DMS53 treated with DMSO at 0.1 percent for 48 hours (cell line): Measurements from ENCODE around the gene TNFRSF25.
"Not testable (repeated sequence)": the region's sequence is repeated elsewhere in the genome, so short reads cannot be mapped to it uniquely, and the experiment has no call there.

Experiments
- DNase-seq: peaks from one replicate; lab custom pipeline; 2025; ENCODE audit not compliant: unreplicated experiment; lab: John Stamatoyannopoulos, UW

Gene TNFRSF25

DNA sequence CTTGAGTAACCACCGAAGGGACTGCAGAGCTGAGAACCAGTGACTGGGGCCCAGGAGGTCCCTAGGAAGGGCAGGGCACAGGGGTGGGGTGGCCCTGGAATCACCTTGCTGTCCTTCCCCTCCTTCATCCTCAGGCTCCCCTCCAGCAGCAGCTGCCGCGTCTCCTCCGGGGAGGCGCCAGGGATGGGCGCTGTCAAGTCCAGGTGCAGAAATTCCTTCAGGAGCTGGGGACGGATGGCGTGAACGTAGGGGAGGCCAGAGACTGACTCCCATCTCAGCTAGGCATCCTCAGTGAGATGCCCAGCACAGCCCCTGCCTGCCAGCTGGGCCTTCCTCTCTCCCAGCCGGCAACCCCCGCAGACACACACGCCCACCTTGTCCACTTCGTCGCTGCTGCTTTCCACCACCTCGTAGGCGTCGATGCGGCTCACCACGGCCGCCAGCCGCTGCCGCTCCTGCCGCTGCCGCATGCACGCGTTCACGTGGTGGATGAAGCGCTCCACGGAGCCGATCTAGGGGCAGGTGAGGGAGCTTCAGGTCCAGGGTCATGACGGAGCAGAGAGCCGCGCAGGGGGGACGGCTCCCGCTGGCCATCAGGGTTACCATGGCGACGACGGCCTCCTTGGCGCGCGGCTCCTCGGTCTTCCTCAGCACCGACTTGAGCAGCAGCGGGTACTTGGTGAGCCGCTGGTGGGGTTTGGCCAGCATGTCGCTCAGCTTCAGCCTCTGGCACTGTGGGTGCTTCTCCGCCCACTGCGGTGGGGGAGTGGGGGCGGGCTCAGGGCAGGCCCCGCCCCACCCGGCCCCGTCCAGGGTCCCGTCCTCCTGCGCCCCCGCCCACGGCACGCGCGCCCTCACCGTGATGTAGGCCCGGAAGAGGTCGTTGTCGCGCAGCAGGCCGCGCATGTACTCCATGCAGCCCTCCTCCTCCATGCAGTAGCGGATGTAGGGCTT is 4.4 kb upstream of the TNFRSF25 start:
- DNase-seq: no peak

DNA sequence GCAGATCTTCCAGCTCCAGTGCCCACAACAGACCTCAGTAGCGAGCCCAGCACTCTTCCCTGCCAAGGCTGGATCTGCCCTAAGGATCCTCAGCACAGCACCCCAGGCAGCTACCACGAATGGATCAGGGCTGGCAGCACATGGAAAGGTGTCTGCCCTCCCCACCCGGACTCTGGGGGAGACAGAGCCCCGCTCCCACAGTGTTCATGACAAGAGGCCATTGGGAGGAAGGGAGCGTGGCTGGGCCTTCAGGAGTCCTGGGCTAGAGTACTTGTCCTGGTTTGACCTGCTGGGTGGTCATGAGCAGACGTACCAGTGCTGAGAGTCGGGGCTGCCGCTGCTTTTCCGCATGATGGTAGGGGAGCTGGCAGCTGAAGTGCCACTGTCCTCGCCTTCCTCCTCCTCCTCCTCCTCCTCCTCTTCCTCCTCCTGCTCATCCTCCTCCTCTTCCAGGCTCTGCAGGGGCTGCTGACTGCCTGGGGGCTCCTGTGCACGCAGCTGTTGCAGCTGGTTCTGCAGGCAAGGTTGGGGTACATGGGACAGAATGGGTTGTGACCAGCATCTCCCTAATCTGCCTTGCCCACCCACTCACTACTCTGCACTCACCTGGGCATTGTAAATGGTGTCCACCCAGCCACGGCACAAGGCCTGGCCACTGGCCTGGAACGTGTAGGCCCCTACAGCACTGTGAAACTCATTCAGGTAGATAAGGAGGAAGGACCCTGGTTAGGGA is 2.9 kb upstream of the TNFRSF25 start:
- DNase-seq: no peak

DNA sequence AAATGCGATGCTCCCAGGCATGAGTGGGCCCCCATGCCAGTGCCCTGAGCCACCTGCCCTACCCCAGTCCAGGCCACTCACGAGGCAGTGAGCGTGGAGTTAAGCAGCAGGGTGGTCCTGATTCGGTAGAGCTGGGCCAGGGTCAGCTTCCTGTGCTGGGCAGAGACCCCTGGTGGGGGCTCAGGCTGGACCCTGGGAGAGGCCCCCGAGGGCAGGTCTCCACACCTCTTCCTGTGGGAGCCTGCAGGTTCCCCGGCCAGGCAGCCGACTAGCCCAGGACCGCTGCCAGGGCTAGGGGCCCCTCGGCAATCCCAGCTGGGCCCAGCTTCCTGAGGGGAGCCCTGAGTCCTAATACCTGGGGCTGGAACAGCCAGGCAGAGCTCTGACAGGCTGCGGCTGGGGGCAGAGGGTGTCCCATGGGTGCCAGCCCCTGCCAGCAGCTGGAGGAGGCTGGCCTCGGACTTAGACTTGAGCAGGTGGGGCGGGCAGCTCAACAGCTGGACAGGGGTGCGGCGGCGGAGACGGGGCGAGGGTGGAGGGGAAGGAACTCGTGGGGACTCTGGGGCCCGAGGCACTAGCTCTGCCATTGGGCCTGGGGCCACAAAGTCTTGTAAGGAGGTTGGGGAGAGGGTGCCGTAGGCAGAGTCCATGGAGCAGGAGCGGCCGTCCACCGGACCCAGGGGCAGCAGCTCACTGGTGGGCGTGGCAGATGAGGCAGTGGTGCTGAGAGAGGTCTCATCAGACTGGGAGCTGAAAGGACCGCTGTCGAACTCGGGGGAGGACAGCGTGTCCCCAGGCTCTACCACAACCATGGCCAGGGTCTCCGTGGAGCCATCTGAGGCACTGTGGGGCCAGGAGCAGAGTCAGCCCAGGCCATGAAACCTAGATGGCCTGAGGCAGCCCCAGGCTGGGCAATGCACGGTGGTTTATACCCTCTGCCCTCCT is 2.0 kb upstream of the TNFRSF25 start:
- DNase-seq: no peak

DNA sequence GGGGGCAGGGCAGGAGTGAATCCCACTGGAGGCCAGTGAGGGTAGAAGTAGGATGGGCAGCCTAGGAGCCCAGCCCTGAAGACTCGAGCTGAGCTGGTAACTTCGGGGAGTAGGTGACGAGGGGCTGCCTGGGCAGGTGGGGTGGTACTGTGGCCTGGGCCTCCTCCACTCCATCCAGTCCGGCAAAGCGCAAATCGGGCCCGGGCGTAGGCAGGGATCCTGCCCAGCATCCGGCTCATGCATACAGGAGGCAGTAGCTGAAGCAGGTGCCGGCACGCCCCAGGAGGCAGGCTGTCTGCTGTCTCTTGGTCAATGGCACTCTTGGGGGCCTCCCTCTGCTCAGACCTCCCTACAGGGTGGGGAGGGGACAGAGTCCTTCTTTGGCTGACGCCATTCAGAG is 1.3 kb upstream of the TNFRSF25 start:
- no peak for DNase-seq

DNA sequence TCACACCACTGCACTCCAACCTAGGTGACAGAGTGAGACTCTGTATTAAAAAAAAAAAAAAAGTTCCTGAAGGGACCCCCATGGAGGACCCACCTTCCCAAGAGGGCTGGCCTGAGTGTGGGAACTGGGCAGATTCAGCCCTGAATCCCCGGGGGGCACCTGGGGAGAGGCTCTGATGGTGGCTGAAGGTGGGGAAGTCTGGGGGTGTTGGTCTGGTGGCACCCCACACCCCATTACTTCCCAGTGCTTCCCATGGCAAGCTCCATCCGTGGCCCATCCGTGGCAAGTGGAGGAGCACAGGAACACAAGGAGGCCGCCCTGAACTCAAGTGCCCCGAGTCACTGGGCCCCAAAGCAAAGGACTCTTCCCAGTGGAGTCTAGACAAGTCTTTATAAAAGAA is 778 bp upstream of the TNFRSF25 start:
- DNase-seq: no peak

DNA sequence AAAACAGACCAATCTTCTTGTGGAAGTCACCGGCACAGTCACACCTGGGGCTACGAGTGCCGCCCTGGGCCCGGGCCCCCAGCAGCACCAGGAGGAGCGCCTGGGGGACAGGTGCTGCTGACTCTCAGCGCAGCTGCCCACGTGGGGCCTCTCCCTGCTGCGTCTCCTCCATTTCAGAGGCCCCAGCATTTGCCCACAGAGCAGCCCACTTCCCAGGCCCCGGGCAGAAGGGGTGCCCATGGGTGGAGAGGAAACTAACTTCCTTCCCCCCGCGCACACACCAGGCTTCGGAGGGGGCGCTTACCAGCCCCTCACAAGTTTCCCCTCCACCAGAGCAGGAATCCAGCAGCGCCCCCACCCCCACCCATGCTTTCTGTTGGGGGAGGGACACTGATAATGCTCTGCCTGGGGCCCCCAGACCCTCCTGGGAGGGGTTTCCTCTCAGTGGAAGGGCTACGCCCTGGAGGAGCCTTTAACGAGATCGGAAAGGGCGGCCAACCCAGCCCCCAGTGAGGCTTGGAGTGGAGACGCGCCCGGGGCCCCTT is 440 bp downstream of the TNFRSF25 start:
- peak; percentile 25 for DNase-seq

DNA sequence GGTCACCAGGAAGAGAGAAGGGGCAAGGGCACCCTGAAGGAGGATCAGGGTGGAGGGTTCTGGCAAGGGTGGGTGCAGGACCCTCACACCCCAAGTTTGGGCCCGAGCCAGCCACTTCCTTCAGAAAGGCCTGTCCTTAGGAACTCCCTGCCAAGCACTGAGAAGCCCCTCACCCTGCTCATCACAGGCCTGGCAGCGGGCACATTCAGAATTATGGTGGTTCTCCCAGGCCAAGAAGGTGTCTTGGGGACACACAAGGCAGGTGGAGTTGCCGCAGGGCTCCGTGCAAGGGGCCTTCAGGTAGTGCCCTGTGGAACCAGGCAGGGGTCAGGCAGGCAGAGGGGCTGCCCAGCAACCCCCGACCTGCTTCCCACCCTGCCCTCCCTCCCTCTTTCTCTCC is 1.1 kb downstream of the TNFRSF25 start:
- no peak for DNase-seq

DNA sequence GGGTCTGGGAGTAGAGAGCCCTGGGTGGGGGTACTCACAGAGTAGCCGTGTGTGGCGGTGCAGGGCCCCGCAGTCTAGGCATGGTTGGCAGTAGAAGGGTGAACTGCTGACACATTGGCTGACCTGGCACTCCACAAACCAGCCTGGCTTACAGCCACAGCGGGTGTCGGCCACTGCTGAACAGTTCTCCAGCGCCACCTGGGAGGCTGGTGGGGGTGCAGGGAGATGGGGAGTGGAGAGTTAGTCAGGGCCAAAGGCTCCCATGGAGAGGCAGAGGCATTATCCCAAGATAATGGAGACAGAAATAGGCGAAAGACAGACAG is 1.5 kb downstream of the TNFRSF25 start:
- DNase-seq: peak; percentile 28

DNA sequence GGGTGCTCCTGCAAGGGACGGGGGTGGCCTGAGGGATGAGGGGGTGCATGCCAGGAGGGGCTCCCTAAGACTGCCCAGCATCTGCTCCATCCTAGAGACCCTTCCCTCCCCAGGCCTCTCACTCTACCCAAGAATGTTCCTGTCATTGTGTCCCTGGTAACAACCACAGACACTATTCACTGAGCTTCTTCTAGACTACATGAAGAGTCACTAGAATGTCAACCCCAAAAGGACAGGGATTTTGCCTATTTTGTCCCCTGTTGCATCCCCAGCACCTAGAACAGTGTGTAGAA is 2.9 kb downstream of the TNFRSF25 start:
- no peak for DNase-seq

DNA sequence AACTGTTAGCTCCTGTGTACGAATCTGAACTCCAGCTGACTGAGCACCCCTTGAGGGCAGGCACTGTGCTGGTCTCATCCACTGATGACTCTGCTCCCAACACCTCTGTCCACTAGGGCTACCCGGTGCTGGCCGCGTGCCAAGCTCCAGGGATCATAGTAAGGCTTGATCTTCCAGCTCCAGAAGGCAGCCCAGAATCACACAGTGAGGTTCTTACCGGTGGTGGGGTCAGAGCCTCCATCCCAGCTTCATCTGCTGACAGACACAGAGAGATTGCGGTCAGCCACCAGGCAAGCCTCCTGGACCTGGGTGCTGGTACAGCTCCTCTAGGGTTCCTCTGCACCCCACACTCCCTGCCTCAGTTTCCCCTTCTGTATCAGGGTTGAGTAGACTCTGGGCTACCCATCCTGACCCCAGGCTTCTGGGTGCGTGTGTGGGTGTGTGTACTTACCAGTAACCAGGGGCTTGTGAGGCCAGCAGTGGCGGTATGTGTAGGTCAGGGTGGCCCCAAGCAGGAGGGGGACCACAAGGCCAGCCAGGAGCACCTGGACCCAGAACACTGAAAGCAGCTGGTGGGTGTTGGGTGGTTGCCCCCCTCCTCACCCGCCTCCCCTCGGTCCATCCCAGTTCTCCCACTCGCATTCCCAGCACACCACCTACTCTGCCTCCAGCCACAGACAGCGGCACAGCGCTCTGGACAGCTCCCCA is 3.4 kb downstream of the TNFRSF25 start:
- no peak for DNase-seq

DNA sequence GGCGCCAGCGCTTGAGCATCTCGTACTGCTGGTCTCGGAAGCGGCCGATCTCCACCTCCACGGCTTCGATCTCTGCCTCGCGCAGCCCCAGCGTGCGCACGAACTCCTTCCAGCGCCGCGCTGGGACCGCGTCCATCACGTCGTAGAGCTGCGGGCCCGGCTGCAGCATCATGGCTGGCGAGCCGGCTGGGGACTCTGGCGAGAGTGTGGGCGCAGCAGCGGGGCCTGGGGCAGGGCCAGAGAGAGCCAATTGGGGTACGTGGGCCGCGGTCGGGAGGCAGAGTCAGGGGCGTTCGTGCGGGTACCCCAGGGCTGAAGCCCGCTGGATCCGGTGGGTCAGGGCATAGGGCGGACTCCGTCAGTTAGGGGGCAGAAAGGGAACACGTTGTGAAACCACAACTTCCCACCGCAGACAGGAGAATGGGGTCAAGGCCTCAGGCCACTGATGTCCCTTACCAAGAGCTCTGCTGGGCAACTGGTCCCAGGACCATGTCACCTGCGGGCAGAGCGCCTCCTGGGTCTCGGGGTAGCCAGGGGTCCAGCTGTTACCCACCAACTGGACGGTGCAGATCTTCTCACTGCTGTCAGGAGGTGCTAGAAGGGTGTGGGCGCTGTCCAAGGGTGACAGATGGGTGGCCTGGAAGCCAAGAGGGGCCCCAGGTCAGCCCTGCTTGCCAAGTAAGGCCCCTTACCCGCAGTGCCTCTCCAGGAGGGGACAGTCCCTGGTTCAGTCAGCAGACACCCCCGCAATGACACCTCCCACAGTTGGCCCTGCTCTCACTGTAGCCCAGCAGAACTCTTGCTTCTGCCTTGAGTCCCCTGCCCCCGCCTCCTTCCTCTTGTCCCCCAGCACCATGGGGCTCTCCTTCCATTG is 4.2 kb downstream of the TNFRSF25 start:
- DNase-seq: no peak

DNA sequence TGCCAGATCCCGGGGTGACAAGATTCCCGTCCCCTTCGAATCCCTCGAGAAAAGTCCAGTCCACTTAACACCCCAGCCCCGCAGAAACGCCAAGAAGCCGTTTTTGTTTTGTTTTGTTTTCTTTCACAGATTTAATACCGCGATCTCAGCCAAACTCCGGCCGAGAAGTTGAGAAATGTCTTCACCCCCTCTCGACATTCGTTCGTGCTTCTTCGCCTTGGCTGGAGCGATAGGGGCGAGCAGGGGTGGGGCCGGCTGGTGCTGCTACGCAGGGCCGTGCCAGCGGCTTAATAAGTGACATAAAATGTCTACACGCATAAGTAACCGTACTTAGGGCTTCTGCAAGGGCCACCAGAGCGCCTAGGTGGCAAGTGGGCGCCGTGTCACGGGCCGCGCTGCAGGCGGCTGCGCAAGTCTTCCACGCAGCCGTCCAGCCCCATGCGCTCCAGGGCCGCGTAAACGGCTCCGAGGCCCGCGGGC is 4.9 kb downstream of the TNFRSF25 start:
- no peak for DNase-seq

DNA sequence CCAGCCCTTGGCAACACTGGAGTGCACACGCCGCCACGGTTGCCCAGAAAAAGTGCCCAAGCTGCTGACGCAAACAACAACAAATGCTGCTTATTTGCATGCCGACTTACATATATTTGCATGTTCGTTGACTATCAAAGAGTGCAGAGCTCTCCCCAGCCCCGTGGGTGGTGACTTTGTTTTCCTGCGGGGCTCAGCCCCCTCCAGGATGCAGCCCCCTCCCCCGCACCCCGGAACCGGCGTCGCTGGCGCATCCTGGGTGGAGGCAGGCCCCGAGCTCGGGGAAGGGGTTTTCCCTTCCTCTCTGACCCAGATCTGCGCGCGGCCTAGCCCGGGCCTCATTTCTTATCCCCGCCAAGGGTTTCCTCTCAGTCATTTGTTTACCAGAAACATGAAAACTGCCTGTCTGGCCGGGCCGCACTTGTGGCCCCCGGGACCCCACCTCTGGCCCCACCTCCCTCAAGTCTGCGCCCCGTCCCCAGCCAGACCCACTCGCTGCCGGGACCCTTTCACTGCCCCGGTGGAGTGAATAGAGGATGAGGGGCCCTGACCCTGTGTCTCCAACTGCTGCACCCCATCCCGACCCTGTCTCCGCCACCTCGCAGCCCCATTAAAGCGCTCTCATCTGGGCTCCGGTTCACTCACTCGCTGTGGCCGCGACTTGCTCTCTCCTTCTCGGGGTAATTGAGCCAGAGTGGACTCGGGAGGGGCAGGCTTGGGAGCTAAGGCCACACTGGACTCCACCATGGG is 5.5 kb downstream of the TNFRSF25 start:
- DNase-seq: no peak

DNA sequence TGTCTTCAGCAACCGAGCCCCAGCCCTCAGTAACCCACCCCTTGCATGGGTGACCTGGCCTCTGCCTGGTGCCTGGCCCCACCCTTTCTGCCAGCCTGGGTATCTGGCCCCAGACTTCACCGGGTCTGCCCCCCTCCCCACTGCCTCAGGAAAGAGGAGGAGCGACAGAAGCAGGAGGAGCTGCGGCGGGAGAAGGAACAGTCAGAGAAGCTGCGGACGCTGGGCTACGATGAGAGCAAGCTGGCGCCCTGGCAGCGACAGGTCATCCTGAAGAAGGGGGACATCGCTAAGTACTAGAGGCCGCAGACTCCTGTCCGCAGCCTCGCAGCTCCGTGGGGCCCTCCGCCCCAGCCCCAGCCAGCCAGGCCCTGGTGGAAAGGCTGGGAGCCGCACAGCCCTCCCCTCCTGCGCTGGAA is 6.1 kb downstream of the TNFRSF25 start:
- DNase-seq: no peak

DNA sequence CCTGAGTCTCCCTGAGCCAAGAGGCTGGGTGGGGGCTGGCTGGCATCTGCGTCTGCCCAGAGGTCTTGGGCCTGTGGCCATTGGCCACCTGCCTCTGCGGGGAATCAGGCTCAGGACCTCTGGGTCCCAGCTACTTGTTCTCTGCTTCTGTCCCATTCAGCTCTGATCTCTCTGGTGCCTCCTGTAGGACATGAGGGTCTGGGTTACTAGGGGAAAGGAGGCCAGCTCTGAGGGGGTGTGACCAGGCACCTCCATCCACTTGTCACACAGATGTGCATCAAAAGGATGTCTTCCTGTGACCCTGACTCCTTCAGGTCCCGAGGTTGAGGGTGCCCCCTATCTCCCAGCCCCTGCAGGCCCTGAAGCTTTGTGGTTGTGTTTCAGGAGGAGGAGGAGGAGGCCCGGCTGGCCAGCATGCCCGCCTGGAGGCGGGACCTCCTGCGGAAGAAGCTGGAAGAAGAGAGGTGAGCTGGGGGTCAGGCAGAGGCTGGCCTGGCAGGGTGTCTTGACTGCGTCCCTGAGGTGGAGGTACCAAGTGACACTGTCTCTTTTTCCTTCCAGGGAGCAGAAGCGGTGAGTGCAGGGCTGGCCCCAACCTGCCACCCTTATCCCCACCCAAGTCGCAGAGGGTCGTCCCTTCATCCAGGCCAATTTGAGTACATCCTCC is 9.0 kb downstream of the TNFRSF25 start:
- DNase-seq: no peak

DNA sequence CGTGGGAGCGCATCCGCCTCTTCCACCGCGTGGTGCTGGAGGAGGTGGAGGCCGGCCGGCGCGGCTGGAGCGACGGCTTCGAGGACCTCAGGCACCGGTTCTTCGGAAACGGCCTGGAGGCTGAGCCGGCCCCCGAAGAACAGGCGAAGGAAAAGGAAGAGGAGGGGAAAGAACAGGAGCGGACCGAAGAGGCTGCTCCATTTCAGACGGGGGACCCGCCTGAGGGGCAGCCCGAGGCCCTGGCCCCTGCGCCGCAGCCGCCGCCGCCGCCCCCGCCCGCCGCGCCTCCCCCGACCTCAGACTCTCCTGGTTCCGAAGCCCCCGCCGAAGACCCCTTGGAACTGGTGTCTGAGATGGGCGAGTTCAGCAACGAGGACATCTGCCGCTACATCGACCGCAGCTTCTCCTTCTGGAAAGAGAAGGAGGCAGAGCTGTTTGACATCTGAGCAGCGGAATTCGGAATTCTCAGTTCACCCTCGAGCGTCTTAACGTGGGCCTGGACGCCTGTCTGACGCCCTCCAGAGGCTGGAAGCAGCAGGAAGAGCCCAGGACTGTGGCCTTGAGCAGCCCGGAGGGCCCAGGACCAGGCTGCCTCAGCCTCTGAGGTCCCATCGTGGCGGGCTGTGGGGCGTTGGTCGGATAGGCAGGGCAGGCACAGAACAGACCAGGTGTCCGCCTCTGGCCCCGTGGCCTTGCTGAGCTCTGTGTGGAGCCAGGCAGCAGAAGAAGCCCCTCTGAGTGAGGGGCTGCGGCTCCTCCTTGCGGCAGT is 10.0 kb downstream of the TNFRSF25 start:
- not testable (repeated sequence) for DNase-seq
